Parathyroid adenoma (tissue), 2 donors: Measurements from ENCODE around the gene AKR7A3.
A peak's percentile ranks its signal among the peaks of the same experiment; 100 is the strongest.
"Not testable (repeated sequence)": the region's sequence is repeated elsewhere in the genome, so short reads cannot be mapped to it uniquely, and the experiment has no call there.

Experiments used
- H2AFZ ChIP-seq: fragments of 300-600 bp; sonication (generic); one replicate; pipeline ENCODE4 v1.7.0; 2017; ENCODE audit warnings: antibody characterized with exemption, mild to moderate bottlenecking
- H3K27ac ChIP-seq: fragments of 300-600 bp; sonication (generic); one replicate; pipeline ENCODE4 v1.7.0; 2017
- H3K27me3 ChIP-seq: fragments of 300-600 bp; sonication (generic); one replicate; pipeline ENCODE4 v1.7.0; 2017; ENCODE audit warnings: low read length; ENCODE audit not compliant: control insufficient read depth, insufficient read depth
- H3K36me3 ChIP-seq: fragments of 300-600 bp; sonication (generic); one replicate; pipeline ENCODE4 v1.7.0; 2017; ENCODE audit warnings: low read length; ENCODE audit not compliant: control insufficient read depth, insufficient read depth
- H3K4me1 ChIP-seq: fragments of 300-600 bp; sonication (generic); one replicate; pipeline ENCODE4 v1.7.0; 2017; ENCODE audit warnings: control low read depth
- H3K4me2 ChIP-seq: fragments of 300-600 bp; sonication (generic); one replicate; pipeline ENCODE4 v1.7.0; 2017; ENCODE audit warnings: low read length
- H3K4me3 ChIP-seq: fragments of 300-600 bp; sonication (generic); one replicate; pipeline ENCODE4 v1.7.0; 2017; ENCODE audit warnings: low read depth, low read length
- H3K79me2 ChIP-seq: fragments of 300-600 bp; sonication (generic); one replicate; pipeline ENCODE4 v1.7.0; 2017; ENCODE audit warnings: control low read depth
- H3K9ac ChIP-seq: fragments of 300-600 bp; sonication (generic); one replicate; pipeline ENCODE4 v1.7.0; 2017; ENCODE audit warnings: mild to moderate bottlenecking
- H3K9me3 ChIP-seq: fragments of 300-600 bp; sonication (generic); one replicate; pipeline ENCODE4 v1.7.0; 2017; ENCODE audit warnings: low read length; ENCODE audit not compliant: control insufficient read depth
- TF ChIP-seq, protein P1 (sequence below): fragments of 300-600 bp; sonication (generic); IDR thresholded peaks from one replicate; pipeline ENCODE4 v1.7.0; 2017; ENCODE audit warnings: antibody characterized with exemption, mild to moderate bottlenecking
- donor health status: primary hyperparathyroidism.

AKR7A3 gene

DNA sequence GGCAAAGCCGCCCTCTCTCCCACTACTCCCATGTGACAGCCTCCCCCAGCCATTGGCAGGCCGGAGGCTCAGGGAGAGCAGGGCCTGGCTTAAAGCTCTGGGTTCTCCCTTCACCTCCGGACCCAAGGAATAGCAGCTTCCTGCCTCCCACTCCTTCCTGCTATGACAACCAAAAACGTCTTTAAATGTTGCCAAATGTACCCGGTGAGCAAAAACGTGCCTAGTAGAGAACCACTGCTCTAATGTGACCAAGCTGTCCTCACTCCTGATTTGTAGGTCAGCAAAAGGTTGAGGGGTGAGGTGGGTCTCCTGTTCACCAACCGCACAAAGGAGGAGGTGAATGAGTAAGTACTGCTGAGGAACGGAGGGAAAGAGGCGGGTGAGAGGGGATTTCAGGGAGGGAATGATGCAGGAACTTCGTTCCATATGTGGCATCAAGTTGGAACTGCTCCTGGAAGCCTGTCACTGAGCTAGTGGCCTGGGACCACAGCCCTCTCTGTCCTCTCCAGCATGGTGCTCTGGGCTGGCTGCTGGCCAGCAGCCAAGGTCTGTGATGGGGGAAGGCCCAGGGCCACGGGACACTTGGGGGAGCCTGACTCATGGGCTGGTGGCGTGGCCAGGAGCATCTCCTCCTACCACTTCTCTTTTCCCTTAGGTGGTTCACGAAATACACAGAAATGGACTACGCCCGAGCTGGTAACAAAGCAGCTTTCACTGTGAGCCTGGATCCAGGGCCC is 31.2 kb downstream of the AKR7A3 start:
- no peaks in the 10 kb centered on the region for H3K36me3 ChIP-seq
- H3K27me3 ChIP-seq: no peaks in the 10 kb centered on the region
- TF ChIP-seq, protein P1, sequence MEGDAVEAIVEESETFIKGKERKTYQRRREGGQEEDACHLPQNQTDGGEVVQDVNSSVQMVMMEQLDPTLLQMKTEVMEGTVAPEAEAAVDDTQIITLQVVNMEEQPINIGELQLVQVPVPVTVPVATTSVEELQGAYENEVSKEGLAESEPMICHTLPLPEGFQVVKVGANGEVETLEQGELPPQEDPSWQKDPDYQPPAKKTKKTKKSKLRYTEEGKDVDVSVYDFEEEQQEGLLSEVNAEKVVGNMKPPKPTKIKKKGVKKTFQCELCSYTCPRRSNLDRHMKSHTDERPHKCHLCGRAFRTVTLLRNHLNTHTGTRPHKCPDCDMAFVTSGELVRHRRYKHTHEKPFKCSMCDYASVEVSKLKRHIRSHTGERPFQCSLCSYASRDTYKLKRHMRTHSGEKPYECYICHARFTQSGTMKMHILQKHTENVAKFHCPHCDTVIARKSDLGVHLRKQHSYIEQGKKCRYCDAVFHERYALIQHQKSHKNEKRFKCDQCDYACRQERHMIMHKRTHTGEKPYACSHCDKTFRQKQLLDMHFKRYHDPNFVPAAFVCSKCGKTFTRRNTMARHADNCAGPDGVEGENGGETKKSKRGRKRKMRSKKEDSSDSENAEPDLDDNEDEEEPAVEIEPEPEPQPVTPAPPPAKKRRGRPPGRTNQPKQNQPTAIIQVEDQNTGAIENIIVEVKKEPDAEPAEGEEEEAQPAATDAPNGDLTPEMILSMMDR: no peak
- no peaks in the 10 kb centered on the region for H3K79me2 ChIP-seq
- H3K4me2 ChIP-seq: no peak overlapping the region
- H3K27ac ChIP-seq: peak overlapping the region; percentile 51
- H3K4me1 ChIP-seq: peaks cover 18% of the 10 kb centered on the region
- no peaks in the 10 kb centered on the region for H3K9me3 ChIP-seq
- no peak overlapping the region for H3K9ac ChIP-seq
- no peak overlapping the region for H3K4me3 ChIP-seq
- H2AFZ ChIP-seq: no peak overlapping the region

DNA sequence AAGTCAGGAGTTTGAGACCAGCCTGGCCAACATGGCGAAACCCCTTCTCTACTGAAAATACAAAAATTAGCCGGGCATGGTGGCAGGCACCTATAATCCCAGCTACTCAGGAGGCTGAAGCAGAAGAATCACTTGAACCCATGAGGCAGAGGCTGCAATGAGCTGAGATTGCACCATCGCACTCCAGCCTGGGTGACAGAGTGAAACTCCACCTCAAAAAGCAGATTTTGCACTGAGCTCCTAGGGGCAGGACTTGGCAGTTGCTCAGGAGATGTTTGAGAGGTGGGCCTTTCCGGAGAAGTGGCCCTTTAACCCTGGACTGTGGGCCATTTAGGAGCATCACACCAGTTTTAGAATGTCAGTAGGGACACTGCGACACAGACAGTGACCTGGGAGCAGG is 32.3 kb downstream of the AKR7A3 start:
- H3K36me3 ChIP-seq, H3K4me3 ChIP-seq, H3K27me3 ChIP-seq, H3K4me2 ChIP-seq, H3K79me2 ChIP-seq, H2AFZ ChIP-seq, H3K9ac ChIP-seq, H3K9me3 ChIP-seq: not testable (repeated sequence)
- Histone ChIP-seq H3K4me1 (peaks cover 18% of the 10 kb centered on the region), H3K27ac (peak overlapping the region; percentile 49)

DNA sequence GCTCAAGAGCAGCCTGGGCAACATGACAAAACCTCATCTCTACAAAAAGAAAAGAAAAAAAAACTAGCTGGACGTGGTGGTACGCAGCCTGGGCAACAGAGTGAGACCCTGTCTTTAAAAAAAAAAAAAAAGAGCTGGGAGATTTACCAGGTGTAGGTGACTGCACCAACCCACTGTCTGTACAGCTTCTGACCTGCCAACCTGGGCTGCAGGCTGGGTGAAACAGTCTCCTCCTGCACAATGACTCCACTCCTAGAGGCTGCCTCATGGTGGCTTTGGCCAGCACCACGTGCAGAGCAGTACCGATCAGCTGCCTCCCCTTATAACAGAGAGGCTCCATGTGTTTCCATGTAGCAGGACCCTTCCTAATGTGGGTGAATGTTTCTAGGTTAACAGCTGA is 33.3 kb downstream of the AKR7A3 start:
- Histone ChIP-seq H3K4me3 (no peak overlapping the region), H3K4me1 (peaks cover 14% of the 10 kb centered on the region), H2AFZ (no peak overlapping the region), H3K79me2 (peaks cover 12% of the 10 kb centered on the region), H3K9me3 (no peaks in the 10 kb centered on the region), H3K27me3 (no peaks in the 10 kb centered on the region), H3K4me2 (no peak overlapping the region), H3K36me3 (no peaks in the 10 kb centered on the region), H3K9ac (no peak overlapping the region), H3K27ac (no peak overlapping the region)
- TF ChIP-seq, protein P1: no peak

DNA sequence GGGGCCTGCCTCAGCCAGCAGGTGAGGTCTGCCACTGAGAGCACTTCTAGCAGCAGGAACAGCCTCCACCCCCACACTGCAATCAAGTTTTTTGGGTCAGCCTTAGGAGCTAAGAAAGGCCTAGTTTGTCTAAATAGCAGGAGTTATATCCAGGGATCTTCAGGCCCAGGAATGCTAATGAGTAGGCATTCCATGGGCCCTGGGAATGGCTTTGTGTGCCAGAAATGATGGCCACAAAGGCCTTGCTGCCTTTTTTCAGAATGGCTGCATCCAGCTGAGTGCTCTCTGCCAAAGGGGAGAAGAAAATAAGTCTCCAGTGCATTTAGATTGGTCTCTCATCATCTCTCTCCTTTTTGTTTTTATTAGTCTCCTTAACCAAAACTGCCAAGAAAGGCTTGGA is 34.2 kb downstream of the AKR7A3 start:
- Histone ChIP-seq H3K9me3 (no peaks in the 10 kb centered on the region), H2AFZ (no peak overlapping the region), H3K79me2 (peaks cover 15% of the 10 kb centered on the region), H3K4me2 (no peak overlapping the region), H3K27ac (no peak overlapping the region), H3K27me3 (no peaks in the 10 kb centered on the region), H3K4me3 (no peak overlapping the region), H3K36me3 (no peaks in the 10 kb centered on the region), H3K9ac (no peak overlapping the region), H3K4me1 (peaks cover 13% of the 10 kb centered on the region)
- TF ChIP-seq, protein P1: no peak

DNA sequence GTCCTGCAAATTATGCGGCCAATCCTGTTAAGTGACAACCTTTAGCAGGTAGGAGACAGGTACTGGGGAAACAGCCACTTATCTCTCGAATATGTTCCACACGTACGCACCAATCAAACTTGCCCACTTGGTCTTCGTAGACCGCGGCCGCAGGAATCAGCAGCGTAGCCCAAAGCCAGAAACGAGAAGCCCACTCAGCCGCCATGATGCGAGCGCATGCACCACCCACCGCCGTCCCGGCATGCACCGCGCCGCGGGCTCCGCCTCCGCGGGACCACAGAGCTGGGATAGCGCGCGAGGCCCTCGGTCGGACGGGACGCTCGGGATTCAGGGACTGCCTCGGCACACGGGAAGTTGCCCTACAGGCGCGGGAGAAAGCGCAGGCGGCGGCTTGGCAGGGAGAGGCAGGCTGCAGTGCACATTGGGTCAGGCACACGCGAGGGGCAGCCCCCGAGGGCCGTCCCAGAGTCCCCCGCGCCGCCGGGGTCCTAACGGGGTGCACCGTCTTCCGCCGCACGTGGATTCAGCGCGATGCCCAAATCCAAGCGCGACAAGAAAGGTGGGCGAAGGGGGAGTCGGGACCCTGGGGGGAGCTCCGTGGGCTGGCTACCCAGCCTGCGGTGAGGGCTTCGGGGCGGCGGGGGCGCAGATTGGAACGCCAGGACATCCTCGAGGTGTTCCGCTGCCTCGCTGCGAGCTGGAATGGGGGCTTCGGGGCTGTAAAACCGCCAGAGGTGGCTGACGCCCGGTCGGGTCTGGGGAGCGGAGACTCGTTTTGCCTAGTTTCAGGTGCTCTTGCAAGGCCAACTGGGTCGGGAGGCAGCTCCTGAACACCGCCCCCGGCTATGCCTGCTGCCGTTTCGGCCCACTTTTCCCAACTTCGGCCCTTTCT is 37.0 kb downstream of the AKR7A3 start, which contains the start of the genes EMC1 and MRTO4:
TSS of gene EMC1 (minus strand) at position 220 of the 892 bp plus-strand sequence. CDS start at position 205, 15 bp downstream.
TSS of gene MRTO4 (plus strand) at position 501 of the 892 bp plus-strand sequence. CDS start at position 532, 31 bp downstream.
- Histone ChIP-seq H3K4me1 (peaks cover 9% of the 10 kb centered on the region), H3K4me2 (peak within 1 kb of the TSS; percentile 59), H3K4me3 (peak within 1 kb of the TSS; percentile 76), H3K36me3 (no peaks in the 10 kb centered on the region), H3K9ac (peak within 1 kb of the TSS; percentile 12), H3K9me3 (no peaks in the 10 kb centered on the region), H3K79me2 (peaks cover 15% of the 10 kb centered on the region), H3K27ac (peak within 1 kb of the TSS; percentile 88), H2AFZ (peak within 1 kb of the TSS; percentile 94), H3K27me3 (no peaks in the 10 kb centered on the region)
- TF ChIP-seq, protein P1: no peak
